Forelimb muscle (tissue), 1 donor: ENCODE data around the gene FCAMR. TPM values are rescaled to one million over a fixed set of nuclear protein-coding genes. Genes with fewer than 3 reads are reported as not detected.
A peak's percentile ranks its signal among the peaks of the same experiment; 100 is the strongest.
"Not testable (repeated sequence)": the region's sequence is repeated elsewhere in the genome, so short reads cannot be mapped to it uniquely, and the experiment has no call there.

ENCODE experiments used
- DNase-seq: peaks from one replicate; pipeline ENCODE4 v3.0.0-alpha.2; 2013; ENCODE audit warnings: low read depth
- polyA plus RNA-seq: library from polyadenylated mRNA; unstranded; fragments of 120-200 nt; gene quantifications from one replicate; pipeline ENCODE4 v1.2.1, GENCODE V29; 2013; ENCODE audit not compliant: insufficient read length

Gene FCAMR
- polyA plus RNA-seq, 1 donor, result not detected

- DNase-seq, result no peak
These were observed 38.1 kb downstream of the FCAMR start for GRCh38 chr1:206932177-206932576.

- no peak for DNase-seq
These were observed 38.6 kb downstream of the FCAMR start for GRCh38 chr1:206931709-206932108.

GRCh38 chr1:206930210-206930798 lies 40.0 kb downstream of the FCAMR start:
- DNase-seq, result no peak

- no peak for DNase-seq
These were observed 40.7 kb downstream of the FCAMR start for GRCh38 chr1:206929524-206929923.

GRCh38 chr1:206926286-206926685 lies 44.0 kb downstream of the FCAMR start:
- DNase-seq, result no peak

- no peak for DNase-seq
These were observed 45.0 kb downstream of the FCAMR start for GRCh38 chr1:206925106-206925736.

- DNase-seq, result no peak
These were observed 45.6 kb downstream of the FCAMR start for GRCh38 chr1:206924592-206925105.

- DNase-seq, result not testable (repeated sequence)
These were observed 46.2 kb downstream of the FCAMR start for GRCh38 chr1:206923961-206924557.

GRCh38 chr1:206923009-206923960 lies 47.0 kb downstream of the FCAMR start:
- DNase-seq, result no peak

GRCh38 chr1:206922524-206922923 lies 47.7 kb downstream of the FCAMR start:
- DNase-seq, result no peak

GRCh38 chr1:206921772-206922265 lies 48.4 kb downstream of the FCAMR start, which contains the start of gene FCMR:
TSS of gene FCMR (minus strand) at chr1:206921941. CDS start at chr1:206921854, 87 bp downstream.
- DNase-seq, result no peak

- no peak for DNase-seq
These were observed 52.2 kb downstream of the FCAMR start for GRCh38 chr1:206918076-206918475.

GRCh38 chr1:206916000-206916709 lies 54.1 kb downstream of the FCAMR start:
- DNase-seq, result no peak

GRCh38 chr1:206915030-206915735 lies 55.1 kb downstream of the FCAMR start:
- DNase-seq, result no peak

- no peak for DNase-seq
These were observed 56.3 kb downstream of the FCAMR start for GRCh38 chr1:206913766-206914537.

GRCh38 chr1:206912445-206913095 lies 57.7 kb downstream of the FCAMR start:
- peak; percentile 77 for DNase-seq

- no peak for DNase-seq
These were observed 59.1 kb downstream of the FCAMR start for GRCh38 chr1:206911064-206911663.

GRCh38 chr1:206909883-206910318 lies 60.4 kb downstream of the FCAMR start:
- no peak for DNase-seq
